ENCODE measurements around the gene C1orf210. TPM values are rescaled to one million over a fixed set of nuclear protein-coding genes. Genes with fewer than 3 reads are reported as not detected.

The C1orf210 gene
- total and polyA plus RNA-seq, 2 of the 13 experiments (the other 11 are each of a cell fraction or from before 2014, with no cell fraction given) = 0.49 to 5.1 TPM

- in situ Hi-C loops (cut with HindIII; ENCODE audit: extremely low pct_ligation_motif_present, low pct_unique_long_range_greater_than_20kb) (no loop called here), intact Hi-C loops (cut with micrococcal nuclease; ENCODE audit: unreplicated experiment) (no loop called here)
- Histone ChIP-seq H4K20me1 (ENCODE audit: insufficient read depth, low read length) (no peaks in the 10 kb centered on the region), H3K4me3 (replicated peaks in 1 of 3; ENCODE audit: insufficient read depth in 1 of 3, low read depth in 2 of 3, low read length in 3 of 3) (no peak overlapping the region), H3K9ac (ENCODE audit: insufficient read depth, low read depth, low read length) (no peak overlapping the region), H3K27me3 (ENCODE audit: control insufficient read depth in 1 of 2, insufficient read depth in 2 of 2, low read length in 2 of 2) (peaks cover 1 to 60% of the 10 kb centered on the region in 2 experiments; a peak in 3 of 5 replicates), H3K4me1 (ENCODE audit: insufficient read depth, low read length) (peaks cover 31% of the 10 kb centered on the region), H3K36me3 (replicated peaks in 1 of 2; ENCODE audit: control insufficient read depth in 1 of 2, insufficient read depth in 2 of 2, low read length in 2 of 2) (no peaks in the 10 kb centered on the region), H3K9me3 (ENCODE audit: low read length) (no peaks in the 10 kb centered on the region), H2AFZ (ENCODE audit: low read length) (no peak overlapping the region), H3K79me2 (ENCODE audit: insufficient read depth, low read length) (no peaks in the 10 kb centered on the region), H3K27ac (ENCODE audit: extremely low read length, insufficient read depth, low read length) (no peak overlapping the region), H3K4me2 (ENCODE audit: low read depth, low read length) (no peak overlapping the region)
- no peak for FAIRE-seq
- WGBS (ENCODE audit: low lambda C conversion rate) = 43% methylated on average over 14 of the region's 20 CpGs
- ATAC-seq = peak; percentile 24; the same call in 1 of the 3 replicates
- POLR2A ChIA-PET = no interaction called here
- CTCF ChIA-PET (ENCODE audit: low intra/inter-chr PET ratio, low total read pairs) = no interaction called here
- no peak for DNase-seq (ENCODE audit: low spot score)
- TF ChIP-seq ZNF207 (IDR thresholded peaks at IDR 0.05; ENCODE audit: borderline replicate concordance) (no peak), ZXDC (CRISPR knock-in tag; IDR thresholded peaks at IDR 0.05) (no peak), ZNF446 (CRISPR knock-in tag; IDR thresholded peaks at IDR 0.05) (no peak), STAG1 (CRISPR knock-in tag; IDR thresholded peaks at IDR 0.05) (0 out of 2 replicates have a peak, but pooled peaks have one; percentile 20)
- BruUV-seq (replicated peaks) = no TSS peak
Observed at GRCh38 chr1:43308635-43309404, 23.4 kb upstream of the C1orf210 start.
